Activated T-cell treated with anti-CD3 and anti-CD28 coated beads, Interleukin-2, amount 50 U/mL, for 24 hours (primary cell): ENCODE data around the gene ADORA1.

Experiments used
- DNase-seq: peaks from one replicate; pipeline ENCODE4 v3.0.0-alpha.2; 2020
- H3K27ac Mint-ChIP-seq: 2 replicates; pipeline ENCODE4 v1.8.0; 2020; ENCODE audit warnings: mild to moderate bottlenecking, mixed read lengths
- H3K27me3 Mint-ChIP-seq: 2 replicates; pipeline ENCODE4 v1.8.0; 2020; ENCODE audit warnings: mixed read lengths
- H3K36me3 Mint-ChIP-seq: 2 replicates; pipeline ENCODE4 v1.8.0; 2020; ENCODE audit warnings: low read depth, mixed read lengths
- H3K4me1 Mint-ChIP-seq: 2 replicates; pipeline ENCODE4 v1.8.0; 2020; ENCODE audit warnings: low read depth, mixed read lengths
- H3K4me3 Mint-ChIP-seq: 2 replicates; pipeline ENCODE4 v1.8.0; 2020; ENCODE audit warnings: mild to moderate bottlenecking, moderate library complexity, mixed read lengths
- H3K9me3 Mint-ChIP-seq: 2 replicates; pipeline ENCODE4 v1.8.0; 2020; ENCODE audit warnings: mixed read lengths

The ADORA1 gene

GRCh38 chr1:203137324-203137723, 9.8 kb downstream of the ADORA1 start:
- H3K27me3 Mint-ChIP-seq: peaks cover 8% of the 10 kb centered on the region
- H3K9me3 Mint-ChIP-seq: no peaks in the 10 kb centered on the region
- H3K4me1 Mint-ChIP-seq: peaks cover 7% of the 10 kb centered on the region
- H3K36me3 Mint-ChIP-seq: no peaks in the 10 kb centered on the region
- no peak overlapping the region for H3K27ac Mint-ChIP-seq
- no peak for DNase-seq
- H3K4me3 Mint-ChIP-seq: no peak overlapping the region

- Mint-ChIP-seq H3K4me1 (peaks cover 7% of the 10 kb centered on the region), H3K9me3 (no peaks in the 10 kb centered on the region), H3K4me3 (no peak overlapping the region), H3K27me3 (peaks cover 5% of the 10 kb centered on the region), H3K36me3 (no peaks in the 10 kb centered on the region), H3K27ac (no peak overlapping the region)
- DNase-seq: no peak
Observed at GRCh38 chr1:203138066-203138465, 10.5 kb downstream of the ADORA1 start.

GRCh38 chr1:203139976-203140475, 12.5 kb downstream of the ADORA1 start:
- Mint-ChIP-seq H3K4me3 (no peak overlapping the region), H3K27me3 (peaks cover 5% of the 10 kb centered on the region), H3K36me3 (no peaks in the 10 kb centered on the region), H3K27ac (no peak overlapping the region), H3K9me3 (no peaks in the 10 kb centered on the region), H3K4me1 (peaks cover 7% of the 10 kb centered on the region)
- DNase-seq: no peak

GRCh38 chr1:203140743-203141520, 13.4 kb downstream of the ADORA1 start:
- no peak for DNase-seq
- no peak overlapping the region for H3K27ac Mint-ChIP-seq
- H3K4me1 Mint-ChIP-seq: peaks cover 4% of the 10 kb centered on the region
- H3K27me3 Mint-ChIP-seq: peaks cover 3% of the 10 kb centered on the region
- H3K9me3 Mint-ChIP-seq: no peaks in the 10 kb centered on the region
- no peak overlapping the region for H3K4me3 Mint-ChIP-seq
- H3K36me3 Mint-ChIP-seq: no peaks in the 10 kb centered on the region

GRCh38 chr1:203142124-203142523, 14.6 kb downstream of the ADORA1 start:
- no peaks in the 10 kb centered on the region for H3K4me1 Mint-ChIP-seq
- H3K9me3 Mint-ChIP-seq: no peaks in the 10 kb centered on the region
- H3K27me3 Mint-ChIP-seq: no peaks in the 10 kb centered on the region
- H3K4me3 Mint-ChIP-seq: no peak overlapping the region
- H3K36me3 Mint-ChIP-seq: no peaks in the 10 kb centered on the region
- DNase-seq: no peak
- no peak overlapping the region for H3K27ac Mint-ChIP-seq

- Mint-ChIP-seq H3K4me1 (no peaks in the 10 kb centered on the region), H3K27me3 (no peaks in the 10 kb centered on the region), H3K27ac (no peak overlapping the region), H3K9me3 (no peaks in the 10 kb centered on the region), H3K36me3 (no peaks in the 10 kb centered on the region), H3K4me3 (no peak overlapping the region)
- DNase-seq: no peak
Observed at GRCh38 chr1:203142684-203143408, 15.3 kb downstream of the ADORA1 start.

- no peak for DNase-seq
- Mint-ChIP-seq H3K4me3 (no peak overlapping the region), H3K9me3 (no peaks in the 10 kb centered on the region), H3K27me3 (no peaks in the 10 kb centered on the region), H3K4me1 (no peaks in the 10 kb centered on the region), H3K36me3 (no peaks in the 10 kb centered on the region), H3K27ac (no peak overlapping the region)
Observed at GRCh38 chr1:203143641-203144040, 16.1 kb downstream of the ADORA1 start.

- no peak for DNase-seq
- H3K36me3 Mint-ChIP-seq: no peaks in the 10 kb centered on the region
Observed at GRCh38 chr1:203144661-203145060, 17.1 kb downstream of the ADORA1 start.

GRCh38 chr1:203145321-203146041, 18.0 kb downstream of the ADORA1 start:
- Mint-ChIP-seq H3K27me3 (no peaks in the 10 kb centered on the region), H3K4me1 (no peaks in the 10 kb centered on the region), H3K36me3 (no peaks in the 10 kb centered on the region), H3K9me3 (no peaks in the 10 kb centered on the region), H3K27ac (no peak overlapping the region), H3K4me3 (no peak overlapping the region)
- no peak for DNase-seq

More at GRCh38 chr1:203144661-203145060, 17.1 kb downstream of the ADORA1 start:
- Mint-ChIP-seq H3K9me3 (no peaks in the 10 kb centered on the region), H3K27me3 (no peaks in the 10 kb centered on the region), H3K4me1 (no peaks in the 10 kb centered on the region), H3K4me3 (no peak overlapping the region), H3K27ac (no peak overlapping the region)

- no peaks in the 10 kb centered on the region for H3K36me3 Mint-ChIP-seq
- no peak overlapping the region for H3K4me3 Mint-ChIP-seq
- H3K4me1 Mint-ChIP-seq: no peaks in the 10 kb centered on the region
- H3K9me3 Mint-ChIP-seq: no peaks in the 10 kb centered on the region
- H3K27ac Mint-ChIP-seq: no peak overlapping the region
- no peak for DNase-seq
- no peaks in the 10 kb centered on the region for H3K27me3 Mint-ChIP-seq
Observed at GRCh38 chr1:203146042-203146369, 18.5 kb downstream of the ADORA1 start.

- Mint-ChIP-seq H3K36me3 (no peaks in the 10 kb centered on the region), H3K9me3 (no peaks in the 10 kb centered on the region), H3K4me1 (no peaks in the 10 kb centered on the region), H3K27me3 (no peaks in the 10 kb centered on the region), H3K27ac (no peak overlapping the region), H3K4me3 (no peak overlapping the region)
- DNase-seq: no peak
Observed at GRCh38 chr1:203146537-203146936, 19.0 kb downstream of the ADORA1 start.

GRCh38 chr1:203147376-203147775, 19.9 kb downstream of the ADORA1 start:
- H3K27ac Mint-ChIP-seq: no peak overlapping the region
- no peaks in the 10 kb centered on the region for H3K9me3 Mint-ChIP-seq
- H3K4me3 Mint-ChIP-seq: no peak overlapping the region
- H3K36me3 Mint-ChIP-seq: no peaks in the 10 kb centered on the region
- DNase-seq: no peak
- H3K27me3 Mint-ChIP-seq: no peaks in the 10 kb centered on the region
- no peaks in the 10 kb centered on the region for H3K4me1 Mint-ChIP-seq

- Mint-ChIP-seq H3K4me1 (no peaks in the 10 kb centered on the region), H3K36me3 (no peaks in the 10 kb centered on the region), H3K27me3 (no peaks in the 10 kb centered on the region), H3K9me3 (no peaks in the 10 kb centered on the region), H3K4me3 (no peak overlapping the region), H3K27ac (no peak overlapping the region)
- no peak for DNase-seq
Observed at GRCh38 chr1:203148127-203148526, 20.6 kb downstream of the ADORA1 start.

GRCh38 chr1:203148579-203148978, 21.1 kb downstream of the ADORA1 start:
- H3K36me3 Mint-ChIP-seq: no peaks in the 10 kb centered on the region
- DNase-seq: no peak
- no peaks in the 10 kb centered on the region for H3K27me3 Mint-ChIP-seq
- H3K27ac Mint-ChIP-seq: no peak overlapping the region
- H3K4me1 Mint-ChIP-seq: no peaks in the 10 kb centered on the region
- H3K9me3 Mint-ChIP-seq: no peaks in the 10 kb centered on the region
- H3K4me3 Mint-ChIP-seq: no peak overlapping the region
